Renal pelvis (tissue), 4 donors: ENCODE results near the gene SRPRA. TPM values are rescaled to one million over a fixed set of nuclear protein-coding genes. Genes with fewer than 3 reads are reported as not detected.

Source experiments
- DNase-seq: peaks from one replicate; pipeline ENCODE4 v3.0.0-alpha.2; 2013
- polyA plus RNA-seq, 3 donors: library from polyadenylated mRNA; unstranded; fragments of 120-200 nt; gene quantifications; one replicate each; pipeline ENCODE4 v1.2.1, GENCODE V29; 2013; ENCODE audit not compliant: insufficient read length in 3 of 3

Gene SRPRA
- polyA plus RNA-seq, 3 donors = 81.6 to 82.4 (median 81.6) TPM

- DNase-seq = no peak
Measured at GRCh38 chr11:126233391-126233790, 35.3 kb downstream of the SRPRA start.

GRCh38 chr11:126232683-126233082, 36.0 kb downstream of the SRPRA start:
- no peak for DNase-seq

DNA sequence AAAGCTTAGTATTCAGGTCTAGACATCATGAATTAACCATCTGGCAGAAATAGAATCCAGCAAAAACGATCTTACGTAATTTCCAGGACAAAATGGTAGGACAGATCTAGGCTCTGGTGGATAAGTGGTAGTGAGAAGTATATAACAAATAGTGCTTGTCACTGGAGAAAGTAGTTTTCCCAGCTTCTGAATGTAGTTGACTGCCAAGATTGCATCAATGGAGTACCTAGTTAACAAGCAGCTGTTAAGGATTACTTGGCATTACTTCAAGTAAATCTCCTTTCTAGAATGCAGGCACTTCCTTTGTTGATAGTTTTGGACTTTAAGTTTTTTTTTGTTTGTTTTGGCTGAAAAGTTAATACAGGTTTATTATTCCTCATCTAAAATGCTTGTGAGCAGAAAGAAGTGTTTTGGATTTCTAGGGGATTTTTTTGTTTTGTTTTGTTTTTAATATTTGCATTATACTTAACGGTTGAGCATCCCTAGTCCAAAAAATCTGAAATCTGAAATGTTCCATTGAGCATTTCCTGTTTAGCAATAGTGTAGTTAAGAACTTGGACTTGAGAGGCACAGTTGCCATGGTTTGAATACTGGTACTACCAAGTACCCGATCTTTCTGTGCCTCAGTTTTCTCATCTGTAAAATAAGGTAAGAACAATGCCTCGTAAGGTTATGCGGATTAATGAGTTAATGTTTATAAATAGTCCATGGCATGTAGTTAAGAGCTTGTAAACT, 36.8 kb downstream of the SRPRA start:
- no peak for DNase-seq

GRCh38 chr11:126229858-126230540, 38.7 kb downstream of the SRPRA start:
- no peak for DNase-seq

DNA sequence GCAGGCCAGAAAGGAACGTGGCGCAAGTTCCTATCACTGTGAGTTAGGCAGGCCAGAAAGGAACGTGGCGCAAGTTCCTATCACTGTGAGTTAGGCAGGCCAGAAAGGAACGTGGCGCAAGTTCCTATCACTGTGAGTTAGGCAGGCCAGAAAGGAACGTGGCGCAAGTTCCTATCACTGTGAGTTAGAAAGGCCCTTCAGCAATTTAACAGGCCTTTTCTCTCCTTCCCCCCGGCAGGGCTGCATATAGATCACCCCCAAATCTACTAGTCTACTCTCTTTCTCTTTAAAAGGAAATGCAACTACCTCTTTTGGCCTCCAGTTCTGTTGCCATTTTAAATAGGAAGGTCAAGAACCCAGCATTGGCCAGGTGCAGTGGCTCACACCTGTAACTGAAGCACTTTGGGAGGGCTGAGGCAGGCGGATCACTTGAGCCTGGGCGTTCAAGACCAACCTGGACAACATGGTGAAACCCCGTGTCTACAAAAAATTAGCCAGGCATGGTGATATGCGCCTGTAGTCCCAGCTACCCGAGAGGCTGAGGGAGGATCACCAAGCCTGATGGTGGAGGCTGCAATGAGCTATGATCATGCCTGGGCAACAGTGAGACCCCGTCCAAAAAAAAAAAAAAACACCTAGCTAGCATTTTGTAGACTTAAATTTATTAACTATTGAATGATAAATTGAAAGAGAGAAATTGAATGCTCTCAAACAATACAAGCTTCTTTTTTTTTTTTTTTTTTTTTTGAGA, 42.2 kb downstream of the SRPRA start:
- no peak for DNase-seq

DNA sequence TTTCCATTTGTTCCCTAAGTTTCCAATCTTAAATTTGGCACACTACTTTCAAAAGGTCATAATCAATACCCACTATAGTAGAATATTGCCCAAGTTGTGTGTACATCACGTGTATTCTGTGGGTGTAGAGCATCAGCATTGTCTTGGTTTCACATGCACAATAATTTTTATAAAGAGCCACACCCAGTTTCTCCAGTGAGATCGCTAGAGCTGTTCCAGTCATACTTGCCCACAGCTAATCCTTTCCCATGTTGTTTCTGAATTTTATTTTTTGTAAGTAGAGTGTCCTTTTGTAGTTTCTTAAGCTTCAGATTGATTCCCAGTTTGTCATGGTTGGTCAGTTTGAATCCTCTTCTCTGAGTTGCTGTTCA, 43.4 kb downstream of the SRPRA start:
- DNase-seq = no peak

DNA sequence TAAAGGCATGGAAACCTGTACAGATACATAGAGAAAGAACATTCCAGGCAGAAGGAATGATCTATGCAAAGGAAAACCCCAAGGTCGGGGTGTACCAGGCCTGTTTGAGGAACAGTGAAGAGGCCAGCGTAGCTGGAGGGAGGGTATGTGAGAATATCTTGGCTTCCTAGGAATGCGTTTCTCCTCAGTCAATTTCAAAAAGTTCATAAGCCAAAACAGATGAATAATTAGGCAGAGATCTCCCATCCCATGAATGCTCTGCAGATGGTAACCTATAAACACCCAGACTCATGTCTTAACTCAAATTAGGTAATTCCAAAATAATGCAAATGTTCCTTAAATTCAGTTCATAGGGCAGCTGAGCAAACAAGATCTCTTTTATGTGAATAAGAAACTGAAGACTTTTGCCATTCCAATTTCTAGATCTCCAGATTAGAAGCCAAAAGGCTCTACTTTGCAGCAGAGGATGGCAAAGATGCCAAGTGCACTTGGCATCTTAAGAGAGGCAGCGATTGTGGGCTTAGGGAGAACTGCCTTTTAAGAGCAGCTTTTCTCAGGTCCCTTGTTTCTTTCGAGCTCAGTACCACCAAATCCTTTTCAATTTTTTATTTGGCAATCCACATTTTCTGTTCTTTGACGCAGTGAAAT, 43.9 kb downstream of the SRPRA start:
- DNase-seq = no peak

GRCh38 chr11:126219547-126219946, 49.1 kb downstream of the SRPRA start:
- DNase-seq = no peak

DNA sequence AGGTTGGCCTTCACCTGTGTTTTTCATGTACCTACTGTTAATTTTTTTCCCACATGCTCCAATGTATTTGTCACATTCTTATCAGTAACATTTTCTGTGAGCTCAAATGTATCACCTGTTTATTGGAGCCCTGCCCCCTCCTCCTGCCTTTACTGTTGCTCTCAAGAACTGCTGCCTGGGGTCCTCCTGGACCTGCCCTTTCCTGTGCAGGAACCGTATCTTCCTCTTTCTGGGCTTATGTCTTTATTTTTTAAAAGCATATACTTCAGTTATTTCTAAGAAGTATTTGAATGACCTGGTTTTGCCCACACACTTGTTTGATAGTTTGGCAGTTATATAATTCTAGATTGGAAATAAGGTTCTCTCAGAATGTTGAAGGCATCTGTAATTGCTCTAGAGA, 51.2 kb downstream of the SRPRA start:
- DNase-seq = no peak

- DNase-seq = no peak
Measured at GRCh38 chr11:126216526-126217305, 52.0 kb downstream of the SRPRA start.

- no peak for DNase-seq
Measured at GRCh38 chr11:126214841-126215240, 53.9 kb downstream of the SRPRA start.

DNA sequence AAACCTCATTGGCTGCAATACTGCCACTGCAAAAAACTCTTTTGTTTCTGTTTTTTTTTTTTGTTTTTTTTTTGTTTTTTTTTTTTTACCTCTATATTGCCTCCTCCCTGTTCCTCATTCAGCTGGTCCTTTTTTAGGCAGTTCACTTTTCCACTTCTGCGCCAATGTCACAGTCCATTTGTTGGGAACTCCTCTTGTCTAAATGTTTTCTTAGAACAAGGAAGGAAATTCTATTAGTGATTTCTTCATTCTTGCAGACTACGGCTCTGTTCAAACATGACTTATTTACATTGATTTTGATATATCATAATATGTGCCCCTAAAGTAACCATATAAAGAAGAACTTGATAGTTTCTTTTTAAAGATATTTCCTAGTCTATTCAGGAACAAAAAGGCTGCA, 54.3 kb downstream of the SRPRA start:
- no peak for DNase-seq

Other genes starting within 250 kb of the SRPRA start
- 10 to 100 TPM; 23.8 to 30.0 (median 29.8) TPM for gene CDON, start 206.0 kb downstream of the SRPRA start, polyA plus RNA-seq
- gene RPUSD4, start 57.2 kb downstream of the SRPRA start, polyA plus RNA-seq = 10 to 100 TPM; 30.1 to 39.5 (median 38.7) TPM
- gene FAM118B, start 57.1 kb downstream of the SRPRA start, polyA plus RNA-seq = 10 to 100 TPM; 25.3 to 30.6 (median 27.3) TPM
- 10 to 100 TPM; 30.4 to 57.6 (median 55.0) TPM for gene FOXRED1, start 259 bp upstream of the SRPRA start, polyA plus RNA-seq
- 10 to 100 TPM; 10.3 to 18.3 (median 17.2) TPM for gene TIRAP, start 14.2 kb upstream of the SRPRA start, polyA plus RNA-seq
- gene DCPS, start 35.2 kb upstream of the SRPRA start, polyA plus RNA-seq = 10 to 100 TPM; 15.4 to 17.0 (median 16.7) TPM
- gene ST3GAL4, start 86.8 kb upstream of the SRPRA start, polyA plus RNA-seq = 10 to 100 TPM; 16.1 to 22.6 (median 17.0) TPM